Muscle of leg (tissue), 11 donors: ENCODE results near the gene ST6GALNAC4. TPM values are rescaled to one million over a fixed set of nuclear protein-coding genes. Genes with fewer than 3 reads are reported as not detected.

Experiments used
- DNase-seq: peaks from one replicate; pipeline ENCODE4 v3.0.0; 2013
- H3K27ac ChIP-seq: one replicate; pipeline ENCODE4 v1.5.1; 2013; ENCODE audit warnings: mild to moderate bottlenecking, low read length, control low read depth
- H3K27me3 ChIP-seq: one replicate; pipeline ENCODE4 v1.6.1; 2013; ENCODE audit warnings: low read length; ENCODE audit not compliant: control insufficient read depth, insufficient read depth
- H3K36me3 ChIP-seq: one replicate; pipeline ENCODE4 v1.6.1; 2013; ENCODE audit warnings: low read length; ENCODE audit not compliant: control insufficient read depth, insufficient read depth
- H3K4me1 ChIP-seq: one replicate; pipeline ENCODE4 v1.6.1; 2013; ENCODE audit warnings: low read length; ENCODE audit not compliant: control insufficient read depth, insufficient read depth
- H3K4me3 ChIP-seq: one replicate; pipeline ENCODE4 v1.5.1; 2013; ENCODE audit warnings: low read length, control low read depth
- H3K9me3 ChIP-seq: replicated peaks from 2 replicates; pipeline ENCODE4 v1.6.1; 2013; ENCODE audit warnings: low read depth, low read length; ENCODE audit not compliant: control insufficient read depth
- WGBS: methylation state at CpG from one replicate; pipeline ENCODE4 v1.1.5; 2013; ENCODE audit warnings: missing lambda C conversion rate; ENCODE audit not compliant: insufficient coverage; 5-methylcytosine and 5-hydroxymethylcytosine counted together
- polyA plus RNA-seq, 8 donors: library from polyadenylated mRNA; unstranded; fragments of 120-200 nt; gene quantifications; one replicate each; pipeline versions ENCODE4 v1.2.1 to v1.2.3, GENCODE V29; 2013; ENCODE audit warnings: inconsistent platforms in 1 of 8, low replicate concordance in 1 of 8; ENCODE audit not compliant: insufficient read length in 8 of 8, insufficient read depth in 1 of 8
- total RNA-seq: library from RNA; stranded (reverse); fragments of 120-200 nt; gene quantifications from one replicate; pipeline ENCODE4 v1.2.4, GENCODE V29; 2013

ST6GALNAC4 gene
- total and polyA plus RNA-seq, 9 donors: 21.0 to 41.0 (median 28.4) TPM

GRCh38 chr9:127915325-127915752 is 1.5 kb downstream of the ST6GALNAC4 start:
- no peak for DNase-seq
- H3K4me1 ChIP-seq: peaks cover 42% of the 10 kb centered on the region
- H3K27me3 ChIP-seq: no peaks in the 10 kb centered on the region
- peaks cover 36% of the 10 kb centered on the region for H3K36me3 ChIP-seq
- peak overlapping the region; percentile 76 for H3K27ac ChIP-seq
- WGBS: no CpG with 5 or more reads among the region's 5 CpGs
- no peaks in the 10 kb centered on the region for H3K9me3 ChIP-seq
- H3K4me3 ChIP-seq: no peak overlapping the region

- Histone ChIP-seq H3K4me3 (no peak overlapping the region), H3K27ac (no peak overlapping the region), H3K9me3 (no peaks in the 10 kb centered on the region), H3K36me3 (peaks cover 46% of the 10 kb centered on the region), H3K27me3 (no peaks in the 10 kb centered on the region), H3K4me1 (peaks cover 37% of the 10 kb centered on the region)
- 95% methylated on average over 10 of the region's 11 CpGs for WGBS
- no peak for DNase-seq
Measured at GRCh38 chr9:127913682-127914081, 3.2 kb downstream of the ST6GALNAC4 start.

- Histone ChIP-seq H3K36me3 (peaks cover 52% of the 10 kb centered on the region), H3K27me3 (no peaks in the 10 kb centered on the region), H3K9me3 (no peaks in the 10 kb centered on the region), H3K27ac (no peak overlapping the region), H3K4me1 (peaks cover 29% of the 10 kb centered on the region), H3K4me3 (no peak overlapping the region)
- no peak for DNase-seq
- 67% methylated on average over 1 of the region's 5 CpGs for WGBS
Measured at GRCh38 chr9:127912882-127913281, 4.0 kb downstream of the ST6GALNAC4 start.

- Histone ChIP-seq H3K9me3 (no peaks in the 10 kb centered on the region), H3K4me3 (no peak overlapping the region), H3K27ac (no peak overlapping the region), H3K36me3 (peaks cover 53% of the 10 kb centered on the region), H3K27me3 (no peaks in the 10 kb centered on the region), H3K4me1 (peaks cover 24% of the 10 kb centered on the region)
- no peak for DNase-seq
- WGBS: 95% methylated on average over 31 of the region's 31 CpGs
Measured at GRCh38 chr9:127912296-127912695, 4.5 kb downstream of the ST6GALNAC4 start.

- Histone ChIP-seq H3K4me1 (peaks cover 27% of the 10 kb centered on the region), H3K9me3 (no peaks in the 10 kb centered on the region), H3K27me3 (no peaks in the 10 kb centered on the region), H3K4me3 (no peak overlapping the region), H3K36me3 (peaks cover 53% of the 10 kb centered on the region), H3K27ac (no peak overlapping the region)
- 78% methylated on average over 4 of the region's 6 CpGs for WGBS
- no peak for DNase-seq
Measured at GRCh38 chr9:127910613-127911205, 6.1 kb downstream of the ST6GALNAC4 start.

GRCh38 chr9:127909839-127910273 is 7.0 kb downstream of the ST6GALNAC4 start:
- no peaks in the 10 kb centered on the region for H3K9me3 ChIP-seq
- H3K27ac ChIP-seq: no peak overlapping the region
- WGBS: 81% methylated on average over 16 of the region's 17 CpGs
- DNase-seq: no peak
- H3K4me3 ChIP-seq: no peak overlapping the region
- H3K27me3 ChIP-seq: no peaks in the 10 kb centered on the region
- peaks cover 51% of the 10 kb centered on the region for H3K36me3 ChIP-seq
- peaks cover 29% of the 10 kb centered on the region for H3K4me1 ChIP-seq

- Histone ChIP-seq H3K4me1 (peaks cover 42% of the 10 kb centered on the region), H3K27me3 (no peaks in the 10 kb centered on the region), H3K9me3 (no peaks in the 10 kb centered on the region), H3K27ac (no peak overlapping the region), H3K4me3 (no peak overlapping the region), H3K36me3 (peaks cover 45% of the 10 kb centered on the region)
- 95% methylated on average over 7 of the region's 10 CpGs for WGBS
- no peak for DNase-seq
Measured at GRCh38 chr9:127908660-127908926, 8.2 kb downstream of the ST6GALNAC4 start.

GRCh38 chr9:127907867-127908659 is 8.8 kb downstream of the ST6GALNAC4 start:
- Histone ChIP-seq H3K27ac (no peak overlapping the region), H3K4me1 (peaks cover 47% of the 10 kb centered on the region), H3K4me3 (no peak overlapping the region), H3K27me3 (no peaks in the 10 kb centered on the region), H3K9me3 (no peaks in the 10 kb centered on the region), H3K36me3 (peaks cover 44% of the 10 kb centered on the region)
- no peak for DNase-seq
- WGBS: 82% methylated on average over 17 of the region's 35 CpGs

- H3K36me3 ChIP-seq: peaks cover 22% of the 10 kb centered on the region
- 83% methylated on average over 10 of the region's 12 CpGs for WGBS
- peaks cover 47% of the 10 kb centered on the region for H3K4me1 ChIP-seq
- no peak overlapping the region for H3K4me3 ChIP-seq
- H3K9me3 ChIP-seq: no peaks in the 10 kb centered on the region
- no peak for DNase-seq
- H3K27ac ChIP-seq: peak overlapping the region; percentile 32
- H3K27me3 ChIP-seq: no peaks in the 10 kb centered on the region
Measured at GRCh38 chr9:127905788-127906191, 11.1 kb downstream of the ST6GALNAC4 start.

- WGBS: 57% methylated on average over 2 of the region's 5 CpGs
- no peak overlapping the region for H3K4me3 ChIP-seq
- H3K9me3 ChIP-seq: no peaks in the 10 kb centered on the region
- peaks cover 42% of the 10 kb centered on the region for H3K4me1 ChIP-seq
- peaks cover 16% of the 10 kb centered on the region for H3K36me3 ChIP-seq
- no peaks in the 10 kb centered on the region for H3K27me3 ChIP-seq
- peak overlapping the region; percentile 63 for H3K27ac ChIP-seq
- no peak for DNase-seq
Measured at GRCh38 chr9:127905004-127905728, 11.7 kb downstream of the ST6GALNAC4 start.
